A549 (cell line): ENCODE results near the gene MEX3C.

Experiments
- EP300 ChIP-seq, 2 experiments: fragments of >200 bp; sonication (Bioruptor Twin); formaldehyde crosslinking; IDR thresholded peaks; 2 replicates in 1 of 2; 3 replicates in 1 of 2; pipeline ENCODE4 v1.6.1; 2016 to 2017
- KDM1A ChIP-seq: fragments of 200-600 bp; sonication (generic); IDR thresholded peaks from 2 replicates; pipeline ENCODE4 v1.6.1; 2016; ENCODE audit warnings: low read depth, mild to moderate bottlenecking
- ZC3H11A ChIP-seq: fragments of 450-650 bp; IDR thresholded peaks from 2 replicates; pipeline ENCODE4 v1.6.1; 2014; ENCODE audit warnings: antibody characterized with exemption, mild to moderate bottlenecking

DNA sequence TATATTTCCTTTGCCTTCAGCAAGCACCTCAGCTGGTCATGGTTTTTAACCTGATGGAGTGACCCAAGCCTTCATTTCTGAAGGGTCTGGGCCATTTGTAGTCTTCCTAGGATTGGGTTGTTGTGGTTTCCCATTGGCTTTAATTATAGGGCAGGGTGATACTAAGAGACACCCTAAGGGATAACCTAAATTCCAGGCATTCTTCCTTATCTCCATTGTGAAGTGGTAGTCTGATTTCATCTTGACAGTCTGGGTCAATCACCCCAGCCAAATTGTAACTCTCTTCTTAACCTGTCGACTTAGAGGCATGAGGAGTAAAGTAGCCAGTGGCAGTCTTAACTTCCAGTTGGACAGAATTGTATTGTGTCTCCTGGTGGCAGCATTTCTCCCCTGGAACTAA, 30.2 kb upstream of the MEX3C start:
- TF ChIP-seq EP300 (IDR thresholded peaks at IDR 0.05) (no peak), KDM1A (no peak), ZC3H11A (no peak)
